ENCODE data around the gene OR1C1. TPM values are rescaled to one million over a fixed set of nuclear protein-coding genes. Genes with fewer than 3 reads are reported as not detected.
"Not testable (repeated sequence)": the region's sequence is repeated elsewhere in the genome, so short reads cannot be mapped to it uniquely, and the experiment has no call there.

Gene OR1C1, protein sequence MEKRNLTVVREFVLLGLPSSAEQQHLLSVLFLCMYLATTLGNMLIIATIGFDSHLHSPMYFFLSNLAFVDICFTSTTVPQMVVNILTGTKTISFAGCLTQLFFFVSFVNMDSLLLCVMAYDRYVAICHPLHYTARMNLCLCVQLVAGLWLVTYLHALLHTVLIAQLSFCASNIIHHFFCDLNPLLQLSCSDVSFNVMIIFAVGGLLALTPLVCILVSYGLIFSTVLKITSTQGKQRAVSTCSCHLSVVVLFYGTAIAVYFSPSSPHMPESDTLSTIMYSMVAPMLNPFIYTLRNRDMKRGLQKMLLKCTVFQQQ
- total RNA-seq: not detected
- long read RNA-seq: 0 reads

GRCh38 chr1:247760456-247760855 lies at the start of gene OR1C1:
TSS of gene OR1C1 (minus strand) at chr1:247760556. CDS start at chr1:247758406, 2,150 bp downstream.
- DNase-seq (no peak), ATAC-seq (no peak)
- intact Hi-C loops (cut with DNase I): no loop called here

DNA sequence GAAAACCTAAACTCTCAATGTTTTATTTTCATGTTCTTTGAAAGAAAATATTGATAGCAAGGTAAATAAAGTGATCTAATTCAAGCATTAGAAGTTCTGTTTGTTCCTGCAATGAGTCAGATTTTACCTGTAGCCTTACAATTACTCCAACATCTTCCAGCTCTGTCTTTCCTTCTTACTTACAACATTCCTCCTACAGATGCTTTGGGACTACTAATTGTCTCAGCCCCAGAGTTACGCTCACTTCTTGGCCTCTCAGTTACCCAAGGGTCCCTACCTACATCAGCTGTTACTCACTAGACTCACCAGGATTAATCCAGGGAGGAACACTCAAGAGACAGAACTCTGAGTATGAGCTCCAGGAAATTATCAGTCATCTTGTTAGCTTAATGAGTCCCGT lies 37.2 kb upstream of the OR1C1 start:
- DNase-seq: no peak
- intact Hi-C loops (cut with DNase I): no loop called here
- ATAC-seq: no peak

GRCh38 chr1:247769603-247770002 lies 9.2 kb upstream of the OR1C1 start:
- DNase-seq (no peak), ATAC-seq (no peak)
- intact Hi-C loops (cut with DNase I): no loop called here

- ATAC-seq; intact Hi-C loops (cut with DNase I): not testable (repeated sequence)
Observed at GRCh38 chr1:247754311-247754710, 6.0 kb downstream of the OR1C1 start.

DNA sequence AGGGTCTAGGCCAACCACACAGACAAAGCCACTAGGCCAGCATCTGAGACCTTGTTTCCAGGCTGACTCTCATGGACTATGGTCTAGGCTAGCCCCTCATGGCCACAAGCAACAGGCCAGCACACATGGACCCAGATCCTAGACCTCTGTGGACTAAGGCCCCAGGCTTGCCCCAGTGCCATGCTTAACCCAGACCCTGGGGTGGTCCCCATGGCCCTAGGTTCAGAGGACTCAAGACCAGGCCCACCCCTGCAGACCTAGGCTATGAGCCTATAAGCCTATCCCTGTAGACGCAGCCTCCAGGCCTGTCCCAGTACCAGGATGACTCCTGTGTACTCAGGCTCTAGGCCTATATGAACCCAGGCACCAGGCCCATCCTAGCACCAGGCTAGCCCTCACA lies 10.5 kb downstream of the OR1C1 start:
- no peak for DNase-seq
- no peak for ATAC-seq
- intact Hi-C loops (cut with DNase I): no loop called here

More at GRCh38 chr1:247754311-247754710, 6.0 kb downstream of the OR1C1 start:
- DNase-seq: not testable (repeated sequence)

- ATAC-seq (no peak), DNase-seq (no peak)
- intact Hi-C loops (cut with DNase I): no loop called here
Observed at GRCh38 chr1:247748041-247748440, 12.3 kb downstream of the OR1C1 start, which contains the start of gene OR14A2. TSS of gene OR14A2 (minus strand) at chr1:247748141.

DNA sequence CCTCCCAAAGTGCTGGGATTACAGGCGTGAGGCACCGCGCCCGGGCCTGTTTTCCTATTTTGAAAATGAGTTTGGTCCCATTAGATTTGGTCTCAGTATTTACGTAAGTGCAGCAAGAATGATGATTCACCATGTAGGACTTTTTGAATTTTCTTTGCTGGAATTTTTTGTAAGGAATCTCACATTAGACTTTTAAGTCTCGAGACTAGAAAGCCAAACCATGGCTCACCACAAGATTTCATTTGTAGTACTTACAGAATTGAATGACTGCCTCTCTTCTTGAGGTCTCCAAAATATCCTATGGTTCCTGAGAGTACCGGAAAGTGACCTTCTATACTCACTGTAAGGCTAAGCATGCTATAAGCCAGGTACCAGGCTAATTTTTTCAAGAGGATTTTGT lies 12.7 kb downstream of the OR1C1 start:
- DNase-seq: no peak
- ATAC-seq: no peak
- intact Hi-C loops (cut with DNase I): no loop called here

DNA sequence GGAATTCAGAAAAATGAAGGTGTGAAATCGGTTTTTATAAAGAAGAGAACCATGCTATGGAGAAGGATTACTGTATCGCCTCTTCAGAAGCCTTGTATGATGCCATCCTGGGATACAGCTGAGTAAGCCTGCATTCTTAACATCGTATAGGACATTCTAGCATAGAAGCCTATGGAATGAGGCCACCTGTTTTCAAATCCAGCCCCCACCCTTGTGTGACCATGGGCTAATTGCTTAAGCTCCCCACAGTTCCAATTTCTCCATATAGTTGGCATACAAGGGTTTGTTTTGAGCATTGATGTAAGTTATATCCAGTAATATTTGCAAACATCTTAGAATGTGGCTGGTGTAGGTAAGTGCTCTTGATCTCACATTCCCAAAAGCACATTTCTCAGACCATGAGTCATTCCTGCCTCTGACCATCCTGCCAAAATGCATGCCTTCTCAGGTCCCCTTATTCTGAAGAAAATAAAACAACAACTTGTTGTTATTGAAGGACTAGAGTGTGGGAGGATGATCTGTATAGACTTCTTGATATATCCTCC lies 13.9 kb downstream of the OR1C1 start:
- ATAC-seq (peak in 1 of 2 donors; percentile 25), DNase-seq (no peak)
- intact Hi-C loops (cut with DNase I): no loop called here

DNA sequence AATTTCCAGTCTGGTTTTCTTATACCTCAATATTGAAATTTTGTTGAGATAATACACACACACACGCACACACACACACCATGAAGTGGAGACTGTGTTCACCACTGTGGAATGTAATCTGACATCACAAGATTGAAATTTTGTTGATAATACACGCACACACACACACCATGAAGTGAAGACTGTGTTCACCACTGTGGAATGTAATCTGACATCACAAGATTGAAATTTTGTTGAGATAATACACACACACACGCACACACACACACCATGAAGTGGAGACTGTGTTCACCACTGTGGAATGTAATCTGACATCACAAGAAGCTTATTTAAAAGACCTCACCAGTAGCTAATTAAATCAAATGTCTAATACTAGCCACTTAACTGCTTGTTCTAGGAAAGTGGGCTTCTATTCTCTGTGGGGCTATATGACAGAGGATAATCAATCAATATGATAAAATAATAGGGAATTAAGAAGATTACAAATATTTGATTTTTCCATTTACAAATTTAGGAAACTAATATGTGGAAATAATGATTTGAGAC lies 18.1 kb downstream of the OR1C1 start:
- DNase-seq; intact Hi-C loops (cut with DNase I): not testable (repeated sequence)
- ATAC-seq: peak in 1 of 2 donors; percentile 22

- DNase-seq (no peak), ATAC-seq (no peak)
- intact Hi-C loops (cut with DNase I): no loop called here
Observed at GRCh38 chr1:247741756-247742155, 18.6 kb downstream of the OR1C1 start.

GRCh38 chr1:247740721-247741120 lies 19.6 kb downstream of the OR1C1 start:
- intact Hi-C loops (cut with DNase I): no loop called here
- no peak for DNase-seq
- ATAC-seq: no peak

- DNase-seq: no peak
- intact Hi-C loops (cut with DNase I): no loop called here
- ATAC-seq: no peak
Observed at GRCh38 chr1:247738315-247738714, 22.0 kb downstream of the OR1C1 start, which contains the start of gene OR14K1. TSS of gene OR14K1 (plus strand) at chr1:247738615. CDS start at chr1:247738615, 0 bp downstream.

GRCh38 chr1:247721222-247721621 lies 39.1 kb downstream of the OR1C1 start:
- intact Hi-C loops (cut with DNase I): no loop called here
- ATAC-seq (no peak), DNase-seq (no peak)

- DNase-seq (no peak), ATAC-seq (no peak)
- intact Hi-C loops (cut with DNase I): no loop called here
Observed at GRCh38 chr1:247716546-247716945, 43.8 kb downstream of the OR1C1 start, which contains the start of gene OR6F1. TSS of gene OR6F1 (minus strand) at chr1:247716646. CDS start at chr1:247712755, 3,891 bp downstream.

DNA sequence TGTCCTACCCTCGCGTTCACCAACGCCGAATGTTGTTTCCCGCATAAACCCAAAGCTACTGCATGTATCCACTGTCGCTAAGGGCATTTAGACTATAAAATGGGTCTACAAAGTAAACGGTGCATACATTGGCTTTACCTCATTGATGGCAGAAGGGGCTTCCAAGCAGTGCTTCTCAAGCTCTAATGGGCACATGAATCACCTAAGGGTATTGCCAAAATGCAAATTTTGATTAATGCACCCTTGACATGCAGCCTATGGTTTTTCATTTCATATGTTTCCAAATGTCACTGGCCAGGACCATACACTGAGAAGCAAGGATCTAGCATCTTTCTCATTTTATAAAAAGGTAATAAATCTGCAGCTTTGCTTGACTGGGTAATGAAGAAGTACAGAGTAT lies 46.6 kb downstream of the OR1C1 start:
- intact Hi-C loops (cut with DNase I): no loop called here
- DNase-seq: no peak
- no peak for ATAC-seq

GRCh38 chr1:247710681-247711080 lies 49.7 kb downstream of the OR1C1 start:
- ATAC-seq; intact Hi-C loops (cut with DNase I); DNase-seq: not testable (repeated sequence)

Data from left cardiac atrium (tissue), 4 donors.